Heart left ventricle (tissue), 13 donors: ENCODE data around the gene BTBD17.

ENCODE experiments used
- CTCF ChIP-seq, 12 donors: fragments of 200-600 bp; sonication (generic) in 4 of 12; IDR thresholded peaks; one replicate each; pipeline versions ENCODE4 v1.5.0 to v1.8.0; 2018 to 2022; ENCODE audit warnings: antibody characterized with exemption in 12 of 12, mild to moderate bottlenecking in 5 of 12
- POLR2A ChIP-seq, 2 donors: fragments of 450-650 bp; IDR thresholded peaks; one replicate each; pipeline ENCODE4 v1.6.1; 2017; ENCODE audit warnings: antibody characterized with exemption in 2 of 2, mild to moderate bottlenecking in 2 of 2, moderate library complexity in 2 of 2
- donor health status: ischemic (EF 13 %, LVEDD 7.1; RV severe dilation, severe dysfunction).
- donor health status: DM: no; HTN: yes; CAD: no.
- donor health status: DM: no; HTN: no; CAD: no.
- donor health status: ischemic (EF 25% LVEDD 6.9; RV normal size, moderate dysfunction).
- donor health status: ischemic (EF 25% LVEDD 5.7; RV mildly dilated, moderate dysfunction).
- donor health status: ischemic (EF 35%, LVEDD 5.7; RV mildly dilated, moderate dysfunction).
- donor health status: nonischemic (EF 11% LVEDD 7.7; RV severe dilation, severe dysfunction).
- donor health status: DM: yes; HTN: yes; CAD: no.
- donor health status: PGD.
- donor health status: ischemic (EF 29% LVEDD 5.4; RV normal size, mild dysfunction).
- donor health status: nonischemic (EF 23%, LVEDD 6.1; RV moderate dilation, normal function).

- TF ChIP-seq CTCF (IDR thresholded peaks at IDR 0.05), result no peak
- TF ChIP-seq POLR2A (IDR thresholded peaks at IDR 0.05), result no peak
Measured at GRCh38 chr17:74332017-74332650, 29.5 kb downstream of the BTBD17 start.
